ENCODE results near the gene DPP6.

- TF ChIP-seq SP1 (IDR thresholded peaks at IDR 0.05) (no peak), HDGF (IDR thresholded peaks at IDR 0.05; ENCODE audit: borderline replicate concordance) (no peak), NFRKB (IDR thresholded peaks at IDR 0.05) (no peak), FOXM1 (IDR thresholded peaks at IDR 0.05; ENCODE audit: borderline replicate concordance) (no peak), SUZ12 (IDR thresholded peaks at IDR 0.05) (no peak), TARDBP (IDR thresholded peaks at IDR 0.05) (no peak), FOXK2 (IDR thresholded peaks at IDR 0.05) (no peak), PKNOX1 (IDR thresholded peaks at IDR 0.05) (no peak), FOXA1 (IDR thresholded peaks at IDR 0.05) (no peak), ELF4 (IDR thresholded peaks at IDR 0.05) (no peak), BHLHE40 (IDR thresholded peaks at IDR 0.05; ENCODE audit: borderline replicate concordance) (no peak), CTBP1 (IDR thresholded peaks at IDR 0.05; ENCODE audit: borderline replicate concordance) (no peak)
Measured at GRCh38 chr7:154858836-154859537, 806.8 kb downstream of the DPP6 start.

All from HEK293T (cell line).